ENCODE data around the gene GPC5. TPM values are rescaled to one million over a fixed set of nuclear protein-coding genes. Genes with fewer than 3 reads are reported as not detected.

GPC5 gene
- total and polyA plus RNA-seq, 4 donors: 0.51 to 22.4 (median 2.0) TPM

DNA sequence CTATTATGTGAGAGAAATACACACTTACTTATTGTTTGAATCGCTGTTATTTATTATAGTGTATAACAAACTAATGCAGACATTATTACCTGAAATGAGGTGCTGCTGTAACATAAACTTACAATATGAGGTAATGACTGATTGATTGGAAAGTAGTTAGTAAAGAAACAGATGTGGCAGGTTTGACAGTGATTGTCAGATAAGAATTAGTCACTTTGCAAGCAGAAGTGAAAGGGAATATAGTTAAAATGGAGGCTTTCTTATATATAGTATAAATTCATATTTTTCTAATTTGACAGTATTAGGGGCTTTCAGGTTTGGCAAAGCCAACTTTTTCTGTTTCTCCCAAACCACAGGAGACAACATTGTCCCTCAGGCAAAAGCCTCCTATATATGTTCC, 30.3 kb upstream of the GPC5 start (continued):
- TF ChIP-seq RAD21 (IDR thresholded peaks at IDR 0.05): no peak

DNA sequence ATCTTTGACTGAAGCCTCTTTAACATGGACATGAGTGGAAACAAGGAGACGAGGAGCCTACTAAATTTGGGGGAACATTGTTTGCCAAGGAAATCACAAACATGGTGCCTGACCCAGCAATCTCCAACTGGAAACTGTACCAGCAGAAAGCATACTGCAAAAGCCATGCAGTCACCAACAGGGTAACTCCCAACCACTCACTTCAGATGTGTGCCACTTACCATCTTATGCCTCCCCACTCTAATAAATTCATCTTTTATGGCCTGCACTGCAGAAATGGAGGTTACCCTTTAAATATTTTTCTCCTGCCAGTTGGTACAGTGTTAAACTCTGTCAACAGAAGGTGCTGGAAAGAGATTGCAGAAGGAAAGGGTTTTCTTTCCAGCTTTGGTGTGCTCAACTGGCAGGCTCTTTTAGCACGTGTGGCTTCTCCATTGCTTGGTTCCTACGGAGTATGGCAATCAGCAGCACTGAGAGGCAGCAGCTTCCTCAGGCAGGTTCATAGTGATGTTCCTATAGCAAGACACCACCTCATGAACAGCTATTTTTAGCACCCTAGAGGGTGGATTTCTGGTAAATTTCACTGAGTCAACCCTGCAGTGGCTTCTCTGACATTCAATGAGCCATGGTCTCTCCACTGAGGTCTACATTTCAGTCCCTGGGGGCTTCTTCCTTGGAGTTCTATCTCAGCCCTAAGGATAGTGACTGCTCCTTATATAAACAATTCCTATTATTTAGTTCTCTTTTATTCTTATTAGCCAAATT, 29.6 kb upstream of the GPC5 start:
- H3K36me3 ChIP-seq (ENCODE audit: control insufficient read depth in 4 of 4, insufficient read depth in 3 of 4, low read depth in 1 of 4, low read length in 3 of 4): no peaks in the 10 kb centered on the region
- WGBS: 76% methylated on average over 3 of the region's 3 CpGs
- no peak overlapping the region for H3K4me3 ChIP-seq (ENCODE audit: low read depth in 1 of 3, low read length in 3 of 3)
- H3K9me3 ChIP-seq (ENCODE audit: control insufficient read depth in 4 of 4, low read length in 3 of 4): no peaks in the 10 kb centered on the region
- no peak overlapping the region for H3K9ac ChIP-seq (ENCODE audit: low read depth in 1 of 2, low read length in 2 of 2)
- H3K4me1 ChIP-seq (ENCODE audit: control insufficient read depth in 4 of 4, insufficient read depth in 4 of 4, low read length in 3 of 4): peaks cover 0 to 21% (median 9%) of the 10 kb centered on the region in 4 donors
- TF ChIP-seq, protein P1, sequence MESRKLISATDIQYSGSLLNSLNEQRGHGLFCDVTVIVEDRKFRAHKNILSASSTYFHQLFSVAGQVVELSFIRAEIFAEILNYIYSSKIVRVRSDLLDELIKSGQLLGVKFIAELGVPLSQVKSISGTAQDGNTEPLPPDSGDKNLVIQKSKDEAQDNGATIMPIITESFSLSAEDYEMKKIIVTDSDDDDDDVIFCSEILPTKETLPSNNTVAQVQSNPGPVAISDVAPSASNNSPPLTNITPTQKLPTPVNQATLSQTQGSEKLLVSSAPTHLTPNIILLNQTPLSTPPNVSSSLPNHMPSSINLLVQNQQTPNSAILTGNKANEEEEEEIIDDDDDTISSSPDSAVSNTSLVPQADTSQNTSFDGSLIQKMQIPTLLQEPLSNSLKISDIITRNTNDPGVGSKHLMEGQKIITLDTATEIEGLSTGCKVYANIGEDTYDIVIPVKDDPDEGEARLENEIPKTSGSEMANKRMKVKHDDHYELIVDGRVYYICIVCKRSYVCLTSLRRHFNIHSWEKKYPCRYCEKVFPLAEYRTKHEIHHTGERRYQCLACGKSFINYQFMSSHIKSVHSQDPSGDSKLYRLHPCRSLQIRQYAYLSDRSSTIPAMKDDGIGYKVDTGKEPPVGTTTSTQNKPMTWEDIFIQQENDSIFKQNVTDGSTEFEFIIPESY (IDR thresholded peaks at IDR 0.05): no peak
- TF ChIP-seq JUND (IDR thresholded peaks at IDR 0.05): no peak
- TF ChIP-seq RXRA (IDR thresholded peaks at IDR 0.05): no peak
- no peak for TF ChIP-seq RAD21 (IDR thresholded peaks at IDR 0.05)
- no peak for TF ChIP-seq FOXA2 (IDR thresholded peaks at IDR 0.05)
- TF ChIP-seq HNF4A (conservative IDR thresholded peaks at IDR 0.05): no peak
- no peak for TF ChIP-seq NR2F2 (IDR thresholded peaks at IDR 0.05)
- TF ChIP-seq, protein P2, sequence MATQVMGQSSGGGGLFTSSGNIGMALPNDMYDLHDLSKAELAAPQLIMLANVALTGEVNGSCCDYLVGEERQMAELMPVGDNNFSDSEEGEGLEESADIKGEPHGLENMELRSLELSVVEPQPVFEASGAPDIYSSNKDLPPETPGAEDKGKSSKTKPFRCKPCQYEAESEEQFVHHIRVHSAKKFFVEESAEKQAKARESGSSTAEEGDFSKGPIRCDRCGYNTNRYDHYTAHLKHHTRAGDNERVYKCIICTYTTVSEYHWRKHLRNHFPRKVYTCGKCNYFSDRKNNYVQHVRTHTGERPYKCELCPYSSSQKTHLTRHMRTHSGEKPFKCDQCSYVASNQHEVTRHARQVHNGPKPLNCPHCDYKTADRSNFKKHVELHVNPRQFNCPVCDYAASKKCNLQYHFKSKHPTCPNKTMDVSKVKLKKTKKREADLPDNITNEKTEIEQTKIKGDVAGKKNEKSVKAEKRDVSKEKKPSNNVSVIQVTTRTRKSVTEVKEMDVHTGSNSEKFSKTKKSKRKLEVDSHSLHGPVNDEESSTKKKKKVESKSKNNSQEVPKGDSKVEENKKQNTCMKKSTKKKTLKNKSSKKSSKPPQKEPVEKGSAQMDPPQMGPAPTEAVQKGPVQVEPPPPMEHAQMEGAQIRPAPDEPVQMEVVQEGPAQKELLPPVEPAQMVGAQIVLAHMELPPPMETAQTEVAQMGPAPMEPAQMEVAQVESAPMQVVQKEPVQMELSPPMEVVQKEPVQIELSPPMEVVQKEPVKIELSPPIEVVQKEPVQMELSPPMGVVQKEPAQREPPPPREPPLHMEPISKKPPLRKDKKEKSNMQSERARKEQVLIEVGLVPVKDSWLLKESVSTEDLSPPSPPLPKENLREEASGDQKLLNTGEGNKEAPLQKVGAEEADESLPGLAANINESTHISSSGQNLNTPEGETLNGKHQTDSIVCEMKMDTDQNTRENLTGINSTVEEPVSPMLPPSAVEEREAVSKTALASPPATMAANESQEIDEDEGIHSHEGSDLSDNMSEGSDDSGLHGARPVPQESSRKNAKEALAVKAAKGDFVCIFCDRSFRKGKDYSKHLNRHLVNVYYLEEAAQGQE (IDR thresholded peaks at IDR 0.05): no peak
- TF ChIP-seq, protein P3, sequence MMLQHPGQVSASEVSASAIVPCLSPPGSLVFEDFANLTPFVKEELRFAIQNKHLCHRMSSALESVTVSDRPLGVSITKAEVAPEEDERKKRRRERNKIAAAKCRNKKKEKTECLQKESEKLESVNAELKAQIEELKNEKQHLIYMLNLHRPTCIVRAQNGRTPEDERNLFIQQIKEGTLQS (IDR thresholded peaks at IDR 0.05): no peak
- TF ChIP-seq YY1 (IDR thresholded peaks at IDR 0.05): no peak
- TF ChIP-seq TAF1 (conservative IDR thresholded peaks at IDR 0.05): no peak
- H3K27me3 ChIP-seq (ENCODE audit: control insufficient read depth in 4 of 4, insufficient read depth in 4 of 4, low read length in 3 of 4): no peaks in the 10 kb centered on the region
- no peak overlapping the region for H3K27ac ChIP-seq (ENCODE audit: low read depth in 1 of 2, low read length in 2 of 2)
- no peak for DNase-seq (ENCODE audit: low spot score)

DNA sequence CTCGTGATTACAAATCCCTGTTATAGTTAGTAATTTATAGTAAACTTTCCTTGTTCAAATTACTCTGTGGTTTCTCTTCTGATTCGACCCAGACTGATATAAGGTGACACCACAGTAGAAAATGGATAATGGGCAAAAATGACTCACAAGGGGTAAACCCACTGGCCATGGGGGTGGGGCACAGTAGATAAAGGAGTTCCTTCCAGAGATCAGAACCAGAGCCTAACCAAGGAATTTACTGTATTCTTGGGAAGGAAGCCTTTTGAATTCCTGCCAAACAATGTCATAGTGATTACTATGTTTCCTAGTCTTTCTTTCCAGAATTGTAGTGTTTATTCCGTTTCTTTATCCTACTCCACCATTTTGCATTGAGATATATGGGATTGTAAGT, 29.0 kb upstream of the GPC5 start:
- Histone ChIP-seq H3K4me1 (ENCODE audit: control insufficient read depth in 4 of 4, insufficient read depth in 4 of 4, low read length in 3 of 4) (peaks cover 0 to 21% (median 9%) of the 10 kb centered on the region in 4 donors), H3K9me3 (ENCODE audit: control insufficient read depth in 4 of 4, low read length in 3 of 4) (no peaks in the 10 kb centered on the region), H3K4me3 (ENCODE audit: low read depth in 1 of 3, low read length in 3 of 3) (no peak overlapping the region), H3K9ac (ENCODE audit: low read depth in 1 of 2, low read length in 2 of 2) (no peak overlapping the region), H3K27ac (ENCODE audit: low read depth in 1 of 2, low read length in 2 of 2) (no peak overlapping the region), H3K27me3 (ENCODE audit: control insufficient read depth in 4 of 4, insufficient read depth in 4 of 4, low read length in 3 of 4) (no peaks in the 10 kb centered on the region), H3K36me3 (ENCODE audit: control insufficient read depth in 4 of 4, insufficient read depth in 3 of 4, low read depth in 1 of 4, low read length in 3 of 4) (no peaks in the 10 kb centered on the region)
- WGBS: 70% methylated on average over 3 of the region's 3 CpGs
- DNase-seq (ENCODE audit: low spot score): no peak
- TF ChIP-seq, protein P4, sequence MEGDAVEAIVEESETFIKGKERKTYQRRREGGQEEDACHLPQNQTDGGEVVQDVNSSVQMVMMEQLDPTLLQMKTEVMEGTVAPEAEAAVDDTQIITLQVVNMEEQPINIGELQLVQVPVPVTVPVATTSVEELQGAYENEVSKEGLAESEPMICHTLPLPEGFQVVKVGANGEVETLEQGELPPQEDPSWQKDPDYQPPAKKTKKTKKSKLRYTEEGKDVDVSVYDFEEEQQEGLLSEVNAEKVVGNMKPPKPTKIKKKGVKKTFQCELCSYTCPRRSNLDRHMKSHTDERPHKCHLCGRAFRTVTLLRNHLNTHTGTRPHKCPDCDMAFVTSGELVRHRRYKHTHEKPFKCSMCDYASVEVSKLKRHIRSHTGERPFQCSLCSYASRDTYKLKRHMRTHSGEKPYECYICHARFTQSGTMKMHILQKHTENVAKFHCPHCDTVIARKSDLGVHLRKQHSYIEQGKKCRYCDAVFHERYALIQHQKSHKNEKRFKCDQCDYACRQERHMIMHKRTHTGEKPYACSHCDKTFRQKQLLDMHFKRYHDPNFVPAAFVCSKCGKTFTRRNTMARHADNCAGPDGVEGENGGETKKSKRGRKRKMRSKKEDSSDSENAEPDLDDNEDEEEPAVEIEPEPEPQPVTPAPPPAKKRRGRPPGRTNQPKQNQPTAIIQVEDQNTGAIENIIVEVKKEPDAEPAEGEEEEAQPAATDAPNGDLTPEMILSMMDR (IDR thresholded peaks at IDR 0.05; ENCODE audit: low read depth, low read length, missing input control): no peak
- TF ChIP-seq, protein P2 (IDR thresholded peaks at IDR 0.05): no peak
